ENCODE results near the gene LRRC59. TPM values are rescaled to one million over a fixed set of nuclear protein-coding genes. Genes with fewer than 3 reads are reported as not detected.

Gene LRRC59
- total and polyA plus RNA-seq, 2 of the 13 experiments (the other 11 are each of a cell fraction or from before 2014, with no cell fraction given) = 87.3 to 222 TPM

DNA sequence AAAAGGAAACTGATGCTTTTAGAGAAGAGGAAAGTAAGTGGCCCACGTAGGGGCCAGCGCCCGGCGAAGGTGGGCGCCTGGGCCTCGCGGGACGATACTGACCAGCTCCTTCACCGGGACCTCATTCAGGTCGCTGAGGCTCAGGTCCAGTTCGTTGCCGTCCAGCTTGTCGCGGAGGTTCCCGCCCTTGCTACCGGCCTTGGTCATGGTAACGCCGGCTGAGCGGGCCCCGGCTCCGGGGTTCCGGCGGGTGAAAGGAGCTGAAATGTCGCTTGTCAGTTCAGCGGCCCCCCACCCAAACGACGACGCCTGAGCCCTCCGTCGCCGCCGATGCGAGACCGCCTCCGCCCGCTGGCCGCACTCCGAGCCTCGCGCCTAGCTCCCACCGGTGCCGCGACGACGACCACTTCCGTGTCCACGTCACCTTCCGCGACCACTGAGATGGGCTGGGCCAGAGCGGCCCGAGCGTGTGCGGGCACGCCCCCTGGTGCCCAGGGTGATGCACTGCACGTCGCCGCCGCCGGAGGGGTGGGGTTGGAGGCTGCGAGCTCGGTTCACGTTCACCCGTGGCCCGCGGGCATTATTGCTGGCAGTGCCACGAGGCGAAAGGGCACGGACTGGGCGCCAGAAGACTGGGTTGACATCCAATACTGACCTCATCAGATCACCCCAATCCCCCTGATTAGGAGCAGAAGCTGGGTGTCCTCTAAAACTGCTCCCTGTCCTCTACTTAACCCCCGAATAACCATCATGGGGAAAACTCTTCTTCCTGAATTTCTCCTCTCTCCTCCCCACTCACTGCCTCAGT lies at the start of gene LRRC59 (continued):
- TF ChIP-seq, protein P1, sequence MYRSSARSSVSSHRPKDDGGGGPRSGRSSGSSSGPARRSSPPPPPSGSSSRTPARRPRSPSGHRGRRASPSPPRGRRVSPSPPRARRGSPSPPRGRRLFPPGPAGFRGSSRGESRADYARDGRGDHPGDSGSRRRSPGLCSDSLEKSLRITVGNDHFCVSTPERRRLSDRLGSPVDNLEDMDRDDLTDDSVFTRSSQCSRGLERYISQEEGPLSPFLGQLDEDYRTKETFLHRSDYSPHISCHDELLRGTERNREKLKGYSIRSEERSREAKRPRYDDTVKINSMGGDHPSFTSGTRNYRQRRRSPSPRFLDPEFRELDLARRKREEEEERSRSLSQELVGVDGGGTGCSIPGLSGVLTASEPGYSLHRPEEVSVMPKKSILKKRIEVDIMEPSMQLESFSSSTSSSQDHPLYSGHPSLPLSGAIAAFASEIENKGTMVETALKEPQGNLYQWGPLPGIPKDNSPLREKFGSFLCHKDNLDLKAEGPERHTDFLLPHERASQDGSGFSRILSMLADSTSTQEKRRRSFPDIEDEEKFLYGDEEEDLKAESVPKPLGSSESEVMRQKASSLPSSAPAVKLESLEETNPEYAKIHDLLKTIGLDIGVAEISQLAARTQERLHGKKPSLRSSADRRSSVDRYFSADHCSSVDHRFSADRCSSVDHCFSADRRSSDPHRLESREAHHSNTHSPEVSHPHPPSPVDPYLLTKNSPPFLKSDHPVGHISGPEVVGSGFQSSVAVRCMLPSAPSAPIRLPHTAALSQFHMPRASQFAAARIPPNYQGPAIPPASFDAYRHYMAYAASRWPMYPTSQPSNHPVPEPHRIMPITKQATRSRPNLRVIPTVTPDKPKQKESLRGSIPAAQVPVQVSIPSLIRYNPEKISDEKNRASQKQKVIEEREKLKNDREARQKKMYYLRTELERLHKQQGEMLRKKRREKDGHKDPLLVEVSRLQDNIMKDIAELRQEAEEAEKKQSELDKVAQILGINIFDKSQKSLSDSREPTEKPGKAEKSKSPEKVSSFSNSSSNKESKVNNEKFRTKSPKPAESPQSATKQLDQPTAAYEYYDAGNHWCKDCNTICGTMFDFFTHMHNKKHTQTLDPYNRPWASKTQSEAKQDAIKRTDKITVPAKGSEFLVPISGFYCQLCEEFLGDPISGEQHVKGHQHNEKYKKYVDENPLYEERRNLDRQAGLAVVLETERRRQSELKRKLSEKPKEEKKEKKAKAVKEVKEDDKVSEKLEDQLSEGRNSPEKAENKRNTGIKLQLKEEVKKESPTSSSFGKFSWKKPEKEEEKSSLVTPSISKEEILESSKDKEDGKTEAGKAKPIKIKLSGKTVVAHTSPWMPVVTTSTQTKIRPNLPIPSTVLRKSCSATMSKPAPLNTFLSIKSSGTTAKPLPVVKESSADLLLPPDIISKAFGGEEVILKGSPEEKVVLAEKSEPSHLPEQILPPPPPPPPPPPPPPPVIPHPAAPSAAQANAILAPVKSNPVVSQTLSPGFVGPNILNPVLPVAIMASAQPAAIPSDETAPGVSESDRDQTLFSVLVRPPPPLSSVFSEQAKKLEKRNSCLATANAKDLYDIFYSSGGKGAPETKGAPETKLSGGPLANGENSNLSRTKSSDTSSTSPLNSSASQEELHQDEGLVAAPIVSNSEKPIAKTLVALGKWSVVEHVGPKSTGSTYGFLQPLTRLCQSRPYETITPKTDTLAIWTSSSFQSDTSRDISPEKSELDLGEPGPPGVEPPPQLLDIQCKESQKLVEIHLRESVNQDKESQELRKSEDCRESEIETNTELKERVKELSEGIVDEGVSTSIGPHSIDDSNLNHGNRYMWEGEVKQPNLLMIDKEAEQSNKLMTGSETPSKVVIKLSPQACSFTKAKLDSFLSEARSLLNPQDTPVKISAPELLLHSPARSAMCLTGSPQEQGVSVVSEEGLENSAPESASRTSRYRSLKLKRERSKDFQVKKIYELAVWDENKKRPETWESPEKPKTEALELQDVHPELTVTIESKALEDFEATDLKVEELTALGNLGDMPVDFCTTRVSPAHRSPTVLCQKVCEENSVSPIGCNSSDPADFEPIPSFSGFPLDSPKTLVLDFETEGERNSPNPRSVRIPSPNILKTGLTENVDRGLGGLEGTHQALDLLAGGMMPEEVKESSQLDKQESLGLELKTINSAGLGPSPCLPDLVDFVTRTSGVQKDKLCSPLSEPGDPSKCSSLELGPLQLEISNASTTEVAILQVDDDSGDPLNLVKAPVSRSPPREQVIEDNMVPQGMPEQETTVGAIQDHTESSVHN (CRISPR knock-in tag; IDR thresholded peaks at IDR 0.05) = peak; percentile 95
- TF ChIP-seq ZKSCAN5 (CRISPR knock-in tag; IDR thresholded peaks at IDR 0.05) (peak; percentile 85; the same call in 1 of the 2 replicates), ZNF562 (CRISPR knock-in tag; IDR thresholded peaks at IDR 0.05; ENCODE audit: borderline replicate concordance) (no peak), TARDBP (CRISPR knock-in tag; IDR thresholded peaks at IDR 0.05) (peak; percentile 100), GPN1 (CRISPR knock-in tag; IDR thresholded peaks at IDR 0.05; ENCODE audit: borderline replicate concordance) (peak; percentile 83; the same call in 1 of the 2 replicates)
- TF ChIP-seq, protein P2, sequence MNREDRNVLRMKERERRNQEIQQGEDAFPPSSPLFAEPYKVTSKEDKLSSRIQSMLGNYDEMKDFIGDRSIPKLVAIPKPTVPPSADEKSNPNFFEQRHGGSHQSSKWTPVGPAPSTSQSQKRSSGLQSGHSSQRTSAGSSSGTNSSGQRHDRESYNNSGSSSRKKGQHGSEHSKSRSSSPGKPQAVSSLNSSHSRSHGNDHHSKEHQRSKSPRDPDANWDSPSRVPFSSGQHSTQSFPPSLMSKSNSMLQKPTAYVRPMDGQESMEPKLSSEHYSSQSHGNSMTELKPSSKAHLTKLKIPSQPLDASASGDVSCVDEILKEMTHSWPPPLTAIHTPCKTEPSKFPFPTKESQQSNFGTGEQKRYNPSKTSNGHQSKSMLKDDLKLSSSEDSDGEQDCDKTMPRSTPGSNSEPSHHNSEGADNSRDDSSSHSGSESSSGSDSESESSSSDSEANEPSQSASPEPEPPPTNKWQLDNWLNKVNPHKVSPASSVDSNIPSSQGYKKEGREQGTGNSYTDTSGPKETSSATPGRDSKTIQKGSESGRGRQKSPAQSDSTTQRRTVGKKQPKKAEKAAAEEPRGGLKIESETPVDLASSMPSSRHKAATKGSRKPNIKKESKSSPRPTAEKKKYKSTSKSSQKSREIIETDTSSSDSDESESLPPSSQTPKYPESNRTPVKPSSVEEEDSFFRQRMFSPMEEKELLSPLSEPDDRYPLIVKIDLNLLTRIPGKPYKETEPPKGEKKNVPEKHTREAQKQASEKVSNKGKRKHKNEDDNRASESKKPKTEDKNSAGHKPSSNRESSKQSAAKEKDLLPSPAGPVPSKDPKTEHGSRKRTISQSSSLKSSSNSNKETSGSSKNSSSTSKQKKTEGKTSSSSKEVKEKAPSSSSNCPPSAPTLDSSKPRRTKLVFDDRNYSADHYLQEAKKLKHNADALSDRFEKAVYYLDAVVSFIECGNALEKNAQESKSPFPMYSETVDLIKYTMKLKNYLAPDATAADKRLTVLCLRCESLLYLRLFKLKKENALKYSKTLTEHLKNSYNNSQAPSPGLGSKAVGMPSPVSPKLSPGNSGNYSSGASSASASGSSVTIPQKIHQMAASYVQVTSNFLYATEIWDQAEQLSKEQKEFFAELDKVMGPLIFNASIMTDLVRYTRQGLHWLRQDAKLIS (CRISPR knock-in tag; IDR thresholded peaks at IDR 0.05) = peak; percentile 78; the same call in 1 of the 2 replicates
- TF ChIP-seq, protein P3, sequence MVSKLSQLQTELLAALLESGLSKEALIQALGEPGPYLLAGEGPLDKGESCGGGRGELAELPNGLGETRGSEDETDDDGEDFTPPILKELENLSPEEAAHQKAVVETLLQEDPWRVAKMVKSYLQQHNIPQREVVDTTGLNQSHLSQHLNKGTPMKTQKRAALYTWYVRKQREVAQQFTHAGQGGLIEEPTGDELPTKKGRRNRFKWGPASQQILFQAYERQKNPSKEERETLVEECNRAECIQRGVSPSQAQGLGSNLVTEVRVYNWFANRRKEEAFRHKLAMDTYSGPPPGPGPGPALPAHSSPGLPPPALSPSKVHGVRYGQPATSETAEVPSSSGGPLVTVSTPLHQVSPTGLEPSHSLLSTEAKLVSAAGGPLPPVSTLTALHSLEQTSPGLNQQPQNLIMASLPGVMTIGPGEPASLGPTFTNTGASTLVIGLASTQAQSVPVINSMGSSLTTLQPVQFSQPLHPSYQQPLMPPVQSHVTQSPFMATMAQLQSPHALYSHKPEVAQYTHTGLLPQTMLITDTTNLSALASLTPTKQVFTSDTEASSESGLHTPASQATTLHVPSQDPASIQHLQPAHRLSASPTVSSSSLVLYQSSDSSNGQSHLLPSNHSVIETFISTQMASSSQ (IDR thresholded peaks at IDR 0.05; ENCODE audit: low read depth) = no peak; the same call in 1 of the 2 replicates
- TF ChIP-seq, protein P3 (CRISPR knock-in tag; IDR thresholded peaks at IDR 0.05; ENCODE audit: borderline replicate concordance) = peak; percentile 92

Data from HepG2 (cell line).